ENCODE results near the gene KIF1A. TPM values are rescaled to one million over a fixed set of nuclear protein-coding genes. Genes with fewer than 3 reads are reported as not detected.

Gene KIF1A
- total and polyA plus RNA-seq, 2 of the 8 experiments (the other 6 are each of a cell fraction or from before 2014, with no cell fraction given), result 61.3 to 281 TPM

DNA sequence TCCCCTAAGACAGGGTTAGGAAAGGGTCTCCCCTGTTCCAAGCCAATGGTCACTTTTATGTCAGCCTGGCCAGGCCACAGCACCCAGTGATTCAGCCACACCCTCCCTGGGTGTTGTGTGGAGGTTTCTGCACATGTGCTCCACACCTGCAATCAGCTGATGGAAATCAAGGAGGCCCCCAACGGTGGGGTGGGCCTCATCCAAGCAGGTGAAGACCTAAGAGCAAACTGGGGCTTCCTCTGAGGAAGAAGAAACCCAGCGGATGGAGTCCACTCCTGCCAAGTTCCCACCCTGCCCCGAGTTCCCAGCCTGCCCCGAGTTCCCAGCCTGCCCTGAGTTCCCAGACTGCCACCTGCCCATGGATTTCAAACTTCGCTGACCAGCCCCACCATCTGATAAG is 55.4 kb downstream of the KIF1A start:
- peaks cover 10 to 21% of the 10 kb centered on the region in 2 experiments for H4K20me1 ChIP-seq (replicated peaks in 1 of 2; ENCODE audit: control insufficient read depth in 1 of 2, insufficient read depth in 2 of 2, low read length in 2 of 2)
- H3K9ac ChIP-seq (replicated peaks in 1 of 4; ENCODE audit: extremely low read depth in 1 of 4, low read depth in 3 of 4, low read length in 3 of 4), result no peak overlapping the region
- DNase-seq (ENCODE audit: low read depth in 1 of 2, low spot score in 2 of 2), result no peak
- no peaks in the 10 kb centered on the region for H3K23me2 ChIP-seq (ENCODE audit: low read depth, low read length)
- no peak overlapping the region for H4K91ac ChIP-seq (replicated peaks; ENCODE audit: insufficient read length, low read length)
- POLR2A ChIA-PET (ENCODE audit: partially characterized antibody), result interaction anchor here (1.0 to 20.0 kb wide), 10 partner anchors 8 to 56 kb away, joined by 3 to 291 read pairs (median 12); partner anchors contain the start of gene KIF1A
- H4K8ac ChIP-seq (ENCODE audit: extremely low read depth, insufficient read depth, low read length), result no peak overlapping the region
- H3K4ac ChIP-seq (replicated peaks; ENCODE audit: insufficient read length, low read depth, low read length), result no peak overlapping the region
- H3K4me3 ChIP-seq (ENCODE audit: extremely low read depth in 1 of 4, insufficient read depth in 2 of 4, low read depth in 3 of 4, low read length in 4 of 4), result no peak overlapping the region
- CTCF ChIA-PET (ENCODE audit: partially characterized antibody), result interaction anchor here (1.0 kb wide), 2 partner anchors 14 to 22 kb away, joined by 3 to 4 read pairs; no protein-coding TSS in a partner anchor
- no peak overlapping the region for H2AK5ac ChIP-seq (ENCODE audit: low read depth, low read length)
- no peak for FAIRE-seq
- H4K5ac ChIP-seq (ENCODE audit: insufficient read length, low read depth, low read length), result no peak overlapping the region
- no peak overlapping the region for H3K27ac ChIP-seq (ENCODE audit: low read depth, low read length)
- no peak overlapping the region for H3K14ac ChIP-seq (ENCODE audit: insufficient read length)
- WGBS, 2 experiments (ENCODE audit: extremely low coverage in 1 of 2, insufficient coverage in 1 of 2, insufficient read length in 1 of 2, insufficient replicate concordance in 2 of 2, low coverage in 1 of 2, low lambda C conversion rate in 2 of 2, missing lambda C conversion rate in 1 of 2), result 79% methylated on average over 5 of the region's 5 CpGs; no CpG with 5 or more reads in 1 of the 2 experiments
- no peak overlapping the region for H2BK12ac ChIP-seq (ENCODE audit: low read depth, low read length)
- peaks cover 47 to 93% (median 81%) of the 10 kb centered on the region in 4 experiments for H3K36me3 ChIP-seq (ENCODE audit: control insufficient read depth in 2 of 4, insufficient read depth in 4 of 4, low read length in 3 of 4)
- H3K9me3 ChIP-seq (ENCODE audit: insufficient read depth in 2 of 2, low read depth in 1 of 2, low read length in 1 of 2), result no peaks in the 10 kb centered on the region
- no peak overlapping the region for H3K23ac ChIP-seq (ENCODE audit: insufficient read length)
- no peak overlapping the region for H2BK120ac ChIP-seq (replicated peaks; ENCODE audit: low read depth, low read length)
- H2BK5ac ChIP-seq (ENCODE audit: low read depth, low read length), result no peak overlapping the region
- H3K4me1 ChIP-seq (replicated peaks in 1 of 4; ENCODE audit: control insufficient read depth in 3 of 4, insufficient read depth in 4 of 4, low read length in 3 of 4), result no peaks in the 10 kb centered on the region
- H3K79me1 ChIP-seq (ENCODE audit: low read depth, low read length), result peaks cover 3% of the 10 kb centered on the region; the same call in 1 of the 2 replicates
- H3K18ac ChIP-seq (ENCODE audit: extremely low read depth, low read length), result no peak overlapping the region
- no peak overlapping the region for H3K56ac ChIP-seq (replicated peaks; ENCODE audit: insufficient read length, low read depth, low read length)
- H3K79me2 ChIP-seq (ENCODE audit: control insufficient read depth in 1 of 2, insufficient read depth in 2 of 2, low read length in 2 of 2), result no peaks in the 10 kb centered on the region
- H3K4me2 ChIP-seq (ENCODE audit: insufficient read depth in 1 of 2, low read depth in 2 of 2, low read length in 2 of 2), result no peak overlapping the region
- H2BK20ac ChIP-seq (ENCODE audit: low read length), result no peak overlapping the region
- TF ChIP-seq SIX5 (IDR thresholded peaks at IDR 0.05; ENCODE audit: low read depth, low read length), result no peak
- no peak for TF ChIP-seq CREB1 (IDR thresholded peaks at IDR 0.05)
- no peak for TF ChIP-seq SIN3A (conservative IDR thresholded peaks at IDR 0.05 in 1 of 2, IDR thresholded peaks at IDR 0.05 in 1 of 2; ENCODE audit: low read depth in 1 of 2, low read length in 2 of 2)
- TF ChIP-seq RFX5 (IDR thresholded peaks at IDR 0.05; ENCODE audit: borderline replicate concordance, low read depth, low read length), result no peak
- TF ChIP-seq CTBP2 (IDR thresholded peaks at IDR 0.05; ENCODE audit: borderline replicate concordance, insufficient read depth, insufficient read length, low read length), result no peak
- no peak for TF ChIP-seq TAF1 (IDR thresholded peaks at IDR 0.05; ENCODE audit: low read depth, low read length)
- no peak for TF ChIP-seq SP1 (IDR thresholded peaks at IDR 0.05; ENCODE audit: low read depth, low read length)
- TF ChIP-seq TCF12 (IDR thresholded peaks at IDR 0.05; ENCODE audit: low read depth, low read length), result no peak
- H2BK15ac ChIP-seq (ENCODE audit: low read length), result no peak overlapping the region
- H2AFZ ChIP-seq (ENCODE audit: low read length), result no peak overlapping the region
- H3K27me3 ChIP-seq (replicated peaks in 1 of 4; ENCODE audit: control insufficient read depth in 3 of 4, extremely low read depth in 1 of 4, insufficient read depth in 3 of 4, low read length in 3 of 4), result no peaks in the 10 kb centered on the region
